Endodermal cell (in vitro differentiated cells): Measurements from ENCODE around the gene SH3BP1. TPM values are rescaled to one million over a fixed set of nuclear protein-coding genes. Genes with fewer than 3 reads are reported as not detected.

Experiments used
- DNase-seq: peaks from one replicate; pipeline ENCODE4 v3.0.0-alpha.2; 2017
- H3K27ac ChIP-seq: 2 replicates; pipeline ENCODE4 v1.5.1; 2013; ENCODE audit warnings: mild to moderate bottlenecking, low read depth, low read length, moderate library complexity
- H3K27me3 ChIP-seq: 2 replicates; pipeline ENCODE4 v1.6.1; 2013; ENCODE audit warnings: mild to moderate bottlenecking, low read length, moderate library complexity; ENCODE audit not compliant: insufficient read depth, control insufficient read depth, poor library complexity, severe bottlenecking
- H3K36me3 ChIP-seq: 2 replicates; pipeline ENCODE4 v1.7.0; 2013; ENCODE audit warnings: mild to moderate bottlenecking, low read length, moderate library complexity; ENCODE audit not compliant: control insufficient read depth, insufficient read depth
- H3K4me1 ChIP-seq: one replicate; pipeline ENCODE4 v1.7.0; 2013; ENCODE audit warnings: low read length; ENCODE audit not compliant: control insufficient read depth, insufficient read depth
- H3K4me3 ChIP-seq: 2 replicates; pipeline ENCODE4 v1.5.1; 2013; ENCODE audit warnings: mild to moderate bottlenecking, low read length, moderate library complexity
- H3K9ac ChIP-seq: 2 replicates; pipeline ENCODE4 v1.6.1; 2013; ENCODE audit warnings: mild to moderate bottlenecking, low read length, moderate library complexity; ENCODE audit not compliant: poor library complexity, severe bottlenecking; ENCODE audit errors: extremely low read depth
- H3K9me3 ChIP-seq: 2 replicates; pipeline ENCODE4 v1.6.1; 2013; ENCODE audit warnings: mild to moderate bottlenecking, low read length, moderate library complexity; ENCODE audit not compliant: control insufficient read depth
- H3K27ac Mint-ChIP-seq: 2 replicates; pipeline ENCODE4 v1.8.0; 2020; ENCODE audit warnings: mixed read lengths
- H3K27me3 Mint-ChIP-seq: 2 replicates; pipeline ENCODE4 v1.8.0; 2021; ENCODE audit warnings: mild to moderate bottlenecking, mixed read lengths; ENCODE audit not compliant: insufficient read depth
- H3K36me3 Mint-ChIP-seq: 2 replicates; pipeline ENCODE4 v1.8.0; 2020; ENCODE audit warnings: low read depth, mixed read lengths
- H3K4me1 Mint-ChIP-seq: 2 replicates; pipeline ENCODE4 v1.8.0; 2020; ENCODE audit warnings: mixed read lengths
- H3K4me3 Mint-ChIP-seq: 2 replicates; pipeline ENCODE4 v1.8.0; 2020; ENCODE audit warnings: mild to moderate bottlenecking, moderate library complexity, mixed read lengths
- H3K9me3 Mint-ChIP-seq: 2 replicates; pipeline ENCODE4 v1.8.0; 2020; ENCODE audit warnings: mild to moderate bottlenecking, mixed read lengths
- CTCF ChIP-seq: fragments of 200-600 bp; sonication (generic); conservative IDR thresholded peaks from 2 replicates; pipeline ENCODE4 v1.5.0; 2021; ENCODE audit warnings: antibody characterized with exemption, mild to moderate bottlenecking
- WGBS, 2 experiments: methylation state at CpG; one replicate each; pipeline versions ENCODE4 v1.1.5 to v1.1.7; 2013; ENCODE audit warnings: missing lambda C conversion rate in 2 of 2, mixed read lengths in 1 of 2; ENCODE audit not compliant: insufficient coverage in 1 of 2, insufficient read length in 1 of 2; 5-methylcytosine and 5-hydroxymethylcytosine counted together
- total RNA-seq, 2 donors: library from RNA; stranded (reverse); fragmentation: NEBNext Ultra II Directional in 1 of 2; extraction: Animal tissue kit (Norgen Biotek cat#: 25700) in 1 of 2; gene quantifications; 2 replicates in 1 of 2; 3 replicates in 1 of 2; pipeline ENCODE4 v1.2.1, GENCODE V29; 2021

Gene SH3BP1
- total RNA-seq, 2 donors from 2014 or later: 37.7 to 38.6 TPM

GRCh38 chr22:37635157-37635556 lies 4.3 kb upstream of the SH3BP1 start:
- Histone ChIP-seq H3K27me3 (no peaks in the 10 kb centered on the region), H3K27ac (no peak overlapping the region), H3K9me3 (no peaks in the 10 kb centered on the region), H3K9ac (no peak overlapping the region), H3K4me1 (peaks cover 8% of the 10 kb centered on the region), H3K36me3 (peaks cover 10% of the 10 kb centered on the region), H3K4me3 (no peak overlapping the region)
- DNase-seq: no peak
- no peaks in the 10 kb centered on the region for H3K27me3 Mint-ChIP-seq
- TF ChIP-seq CTCF: no peak
- H3K4me1 Mint-ChIP-seq: peaks cover 25% of the 10 kb centered on the region
- no peak overlapping the region for H3K27ac Mint-ChIP-seq
- H3K36me3 Mint-ChIP-seq: no peaks in the 10 kb centered on the region
- no peaks in the 10 kb centered on the region for H3K9me3 Mint-ChIP-seq
- no peak overlapping the region for H3K4me3 Mint-ChIP-seq
- WGBS, 2 experiments: 94% methylated on average over 7 of the region's 7 CpGs

- Histone ChIP-seq H3K4me1 (peaks cover 13% of the 10 kb centered on the region), H3K9ac (no peak overlapping the region), H3K27me3 (no peaks in the 10 kb centered on the region), H3K36me3 (peaks cover 10% of the 10 kb centered on the region), H3K4me3 (no peak overlapping the region), H3K9me3 (no peaks in the 10 kb centered on the region), H3K27ac (peak overlapping the region; percentile 85)
- H3K27me3 Mint-ChIP-seq: no peaks in the 10 kb centered on the region
- TF ChIP-seq CTCF: peak; percentile 61
- H3K4me3 Mint-ChIP-seq: no peak overlapping the region
- H3K9me3 Mint-ChIP-seq: no peaks in the 10 kb centered on the region
- H3K27ac Mint-ChIP-seq: no peak overlapping the region
- H3K4me1 Mint-ChIP-seq: peaks cover 29% of the 10 kb centered on the region
- 40 to 78% methylated on average over 1 to 6 of the region's 6 CpGs for WGBS, 2 experiments
- no peaks in the 10 kb centered on the region for H3K36me3 Mint-ChIP-seq
- no peak for DNase-seq
These were observed 3.1 kb upstream of the SH3BP1 start for GRCh38 chr22:37636186-37636948.

- Mint-ChIP-seq H3K36me3 (no peaks in the 10 kb centered on the region), H3K9me3 (no peaks in the 10 kb centered on the region), H3K4me1 (peaks cover 29% of the 10 kb centered on the region), H3K27ac (no peak overlapping the region), H3K4me3 (no peak overlapping the region), H3K27me3 (no peaks in the 10 kb centered on the region)
- peak overlapping the region; percentile 85 for H3K27ac ChIP-seq
- no peak for DNase-seq
- H3K9ac ChIP-seq: no peak overlapping the region
- no peak for TF ChIP-seq CTCF
- no peaks in the 10 kb centered on the region for H3K9me3 ChIP-seq
- H3K4me1 ChIP-seq: peaks cover 13% of the 10 kb centered on the region
- no peaks in the 10 kb centered on the region for H3K27me3 ChIP-seq
- no peak overlapping the region for H3K4me3 ChIP-seq
- WGBS, 2 experiments: 49 to 69% methylated on average over 2 to 3 of the region's 3 CpGs
- H3K36me3 ChIP-seq: peaks cover 10% of the 10 kb centered on the region
These were observed 2.6 kb upstream of the SH3BP1 start for GRCh38 chr22:37636949-37637273.
